Stomach (tissue), 19 donors: Measurements from ENCODE around the gene NLK. TPM values are rescaled to one million over a fixed set of nuclear protein-coding genes. Genes with fewer than 3 reads are reported as not detected.

Source experiments
- DNase-seq, 2 donors: peaks; one replicate each; pipeline versions ENCODE4 v3.0.0 to v3.0.0-alpha.2; 2013 to 2019
- H3K27ac ChIP-seq, 5 donors: fragments of 200-600 bp in 4 of 5; sonication (generic) in 4 of 5; one replicate each; pipeline ENCODE4 v1.5.1; 2013 to 2019; ENCODE audit warnings: mild to moderate bottlenecking in 1 of 5, moderate library complexity in 1 of 5
- H3K27me3 ChIP-seq, 3 donors: fragments of 200-600 bp; sonication (generic); one replicate each; pipeline ENCODE4 v1.5.1; 2017 to 2019; ENCODE audit warnings: mixed run types in 1 of 3
- H3K36me3 ChIP-seq, 4 donors: fragments of 200-600 bp; sonication (generic); 1 replicate in 3 of 4; 2 replicates in 1 of 4; pipeline ENCODE4 v1.5.1; 2016 to 2019
- H3K4me1 ChIP-seq, 4 donors: fragments of 200-600 bp; sonication (generic); one replicate each; pipeline ENCODE4 v1.5.1; 2016 to 2019
- H3K4me3 ChIP-seq, 4 donors: fragments of 200-600 bp; sonication (generic) in 3 of 4; one replicate each; pipeline ENCODE4 v1.5.1; 2016 to 2019; ENCODE audit warnings: mild to moderate bottlenecking in 1 of 4
- H3K9me3 ChIP-seq, 4 donors: fragments of 200-600 bp; sonication (generic); one replicate each; pipeline ENCODE4 v1.5.1; 2016 to 2019
- EP300 ChIP-seq: sonication (generic); formaldehyde crosslinking; IDR thresholded peaks from one replicate; pipeline ENCODE4 v1.6.1; 2017; ENCODE audit warnings: antibody characterized with exemption
- POLR2A ChIP-seq, 4 donors: fragments of 450-650 bp; IDR thresholded peaks; one replicate each; pipeline ENCODE4 v1.6.1; 2016; ENCODE audit warnings: antibody characterized with exemption in 4 of 4, control low read depth in 2 of 4, mild to moderate bottlenecking in 1 of 4, moderate library complexity in 1 of 4
- POLR2AphosphoS5 ChIP-seq, 3 donors: sonication (generic); formaldehyde crosslinking; IDR thresholded peaks; one replicate each; pipeline ENCODE4 v1.6.1; 2016; ENCODE audit warnings: antibody characterized with exemption in 3 of 3
- WGBS, 5 donors: extraction: QIAGEN DNeasy Blood & Tissue Kit in 3 of 5; methylation state at CpG; one replicate each; pipeline versions ENCODE4 v1.1.5 to v1.1.7; 2013 to 2018; 5-methylcytosine and 5-hydroxymethylcytosine counted together
- intact Hi-C: fragments of 100-400 bp; cut with DNase I; formaldehyde crosslinking; loops from one replicate; pipeline ENCODE4 v1.15.1; 2023; ENCODE audit warnings: low total_unique reads
- long read RNA-seq, 10 donors: transcript quantifications; one replicate each; lab custom pipeline, GENCODE V29; 2026
- polyA plus RNA-seq, 3 donors: library from polyadenylated mRNA; stranded (reverse); fragments of 200-250 nt; gene quantifications; one replicate each; pipeline ENCODE4 v1.2.3, GENCODE V29; 2013
- total RNA-seq, 5 donors: library from RNA; depleted of rRNA; stranded (reverse); fragments of >200 nt; gene quantifications; one replicate each; pipeline versions ENCODE4 v1.1.0 to v1.2.3, GENCODE V29; 2014 to 2016
- TF ChIP-seq, protein P1 (sequence below), 7 experiments: fragments of 450-650 bp in 4 of 7; fragments of 200-600 bp in 3 of 7; sonication (generic) in 3 of 7; IDR thresholded peaks; one replicate each; pipeline ENCODE4 v1.5.1; 2016 to 2019; ENCODE audit warnings: antibody characterized with exemption in 7 of 7, control low read depth in 2 of 7, mild to moderate bottlenecking in 1 of 7
- donor health status: healthy with polysubstance abuse.
- donor health status: Bipolar disorder and iron deficiency.
- donor health status: healthy.

The NLK gene
- total RNA-seq (100 to 1,000 TPM in 1 of 5 donors, 10 to 100 TPM in 3, 1 to 10 TPM in 1; 5.5 to 169 (median 28.4) TPM), polyA plus RNA-seq (1 to 10 TPM; 4.3 to 5.5 (median 5.4) TPM)
- long read RNA-seq, donor 1: 0 reads
- long read RNA-seq, donor 2, full-length matches to known transcripts: 4 of 4 reads
- long read RNA-seq, donor 2, partial matches to known transcripts: 0 of 4 reads
- long read RNA-seq, donor 2, other reads (novel, unspliced or antisense): 0 of 4 reads
- long read RNA-seq, donor 3, partial matches to known transcripts: 0 of 1 reads
- long read RNA-seq, donor 3, other reads (novel, unspliced or antisense): 0 of 1 reads
- long read RNA-seq, donor 4: 0 reads
- long read RNA-seq, donor 5, full-length matches to known transcripts: 6 of 6 reads
- long read RNA-seq, donor 5, partial matches to known transcripts: 0 of 6 reads
- long read RNA-seq, donor 5, other reads (novel, unspliced or antisense): 0 of 6 reads
- long read RNA-seq, donor 6, full-length matches to known transcripts: 2 of 2 reads
- long read RNA-seq, donor 6, partial matches to known transcripts: 0 of 2 reads
- long read RNA-seq, donor 6, other reads (novel, unspliced or antisense): 0 of 2 reads
- long read RNA-seq, donor 7, full-length matches to known transcripts: 2 of 2 reads
- long read RNA-seq, donor 7, partial matches to known transcripts: 0 of 2 reads
- long read RNA-seq, donor 7, other reads (novel, unspliced or antisense): 0 of 2 reads
- long read RNA-seq, donor 8, full-length matches to known transcripts: 1 of 1 reads
- long read RNA-seq, donor 8, partial matches to known transcripts: 0 of 1 reads
- long read RNA-seq, donor 8, other reads (novel, unspliced or antisense): 0 of 1 reads
- long read RNA-seq, donor 9, partial matches to known transcripts: 0 of 1 reads
- long read RNA-seq, donor 9, other reads (novel, unspliced or antisense): 0 of 1 reads
- long read RNA-seq, donor 10, partial matches to known transcripts: 21 of 21 reads
- long read RNA-seq, donor 10, other reads (novel, unspliced or antisense): 0 of 21 reads

GRCh38 chr17:28042657-28042720, at the start of gene NLK:
Gene NLK (plus strand): TSS chr17:28042677. CDS start chr17:28042874, 197 bp downstream.
- Histone ChIP-seq H3K4me1 (peaks cover 27 to 55% (median 42%) of the 10 kb centered on the region in 4 donors), H3K27me3 (no peaks in the 10 kb centered on the region), H3K27ac (peak within 1 kb of the TSS; percentile 94 to 97 (median 95)), H3K4me3 (peak within 1 kb of the TSS; percentile 92 to 99 (median 92)), H3K9me3 (no peaks in the 10 kb centered on the region), H3K36me3 (no peaks in the 10 kb centered on the region)
- intact Hi-C loops: no loop called here
- DNase-seq: no peak
- TF ChIP-seq, protein P1, sequence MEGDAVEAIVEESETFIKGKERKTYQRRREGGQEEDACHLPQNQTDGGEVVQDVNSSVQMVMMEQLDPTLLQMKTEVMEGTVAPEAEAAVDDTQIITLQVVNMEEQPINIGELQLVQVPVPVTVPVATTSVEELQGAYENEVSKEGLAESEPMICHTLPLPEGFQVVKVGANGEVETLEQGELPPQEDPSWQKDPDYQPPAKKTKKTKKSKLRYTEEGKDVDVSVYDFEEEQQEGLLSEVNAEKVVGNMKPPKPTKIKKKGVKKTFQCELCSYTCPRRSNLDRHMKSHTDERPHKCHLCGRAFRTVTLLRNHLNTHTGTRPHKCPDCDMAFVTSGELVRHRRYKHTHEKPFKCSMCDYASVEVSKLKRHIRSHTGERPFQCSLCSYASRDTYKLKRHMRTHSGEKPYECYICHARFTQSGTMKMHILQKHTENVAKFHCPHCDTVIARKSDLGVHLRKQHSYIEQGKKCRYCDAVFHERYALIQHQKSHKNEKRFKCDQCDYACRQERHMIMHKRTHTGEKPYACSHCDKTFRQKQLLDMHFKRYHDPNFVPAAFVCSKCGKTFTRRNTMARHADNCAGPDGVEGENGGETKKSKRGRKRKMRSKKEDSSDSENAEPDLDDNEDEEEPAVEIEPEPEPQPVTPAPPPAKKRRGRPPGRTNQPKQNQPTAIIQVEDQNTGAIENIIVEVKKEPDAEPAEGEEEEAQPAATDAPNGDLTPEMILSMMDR (IDR thresholded peaks at IDR 0.05): no peak
- TF ChIP-seq POLR2AphosphoS5 (IDR thresholded peaks at IDR 0.05) (no peak), POLR2A (IDR thresholded peaks at IDR 0.05) (no peak)
- WGBS, 5 donors: 69 to 88% (median 85%) methylated on average over 1 of the region's 1 CpG

- H3K9me3 ChIP-seq: no peaks in the 10 kb centered on the region
- H3K27me3 ChIP-seq: peaks cover 0 to 11% (median 0%) of the 10 kb centered on the region in 3 donors
- 70 to 88% (median 81%) methylated on average over 3 of the region's 3 CpGs for WGBS, 5 donors
- no peaks in the 10 kb centered on the region for H3K36me3 ChIP-seq
- intact Hi-C loops: no loop called here
- H3K4me1 ChIP-seq: no peaks in the 10 kb centered on the region
- no peak for DNase-seq
- TF ChIP-seq POLR2A (IDR thresholded peaks at IDR 0.05) (no peak), POLR2AphosphoS5 (IDR thresholded peaks at IDR 0.05) (no peak), EP300 (no peak)
- TF ChIP-seq, protein P1 (IDR thresholded peaks at IDR 0.05): no peak
- no peak overlapping the region for H3K4me3 ChIP-seq
- H3K27ac ChIP-seq: no peak overlapping the region
Observed at GRCh38 chr17:27993161-27993695, 49.2 kb upstream of the NLK start.

- Histone ChIP-seq H3K4me3 (no peak overlapping the region), H3K27me3 (peaks cover 0 to 11% (median 0%) of the 10 kb centered on the region in 3 donors), H3K36me3 (no peaks in the 10 kb centered on the region), H3K9me3 (no peaks in the 10 kb centered on the region), H3K4me1 (no peaks in the 10 kb centered on the region), H3K27ac (no peak overlapping the region)
- intact Hi-C loops: no loop called here
- DNase-seq: no peak
- no peak for TF ChIP-seq POLR2A (IDR thresholded peaks at IDR 0.05)
- no peak for TF ChIP-seq POLR2AphosphoS5 (IDR thresholded peaks at IDR 0.05)
- TF ChIP-seq, protein P1 (IDR thresholded peaks at IDR 0.05): no peak
- TF ChIP-seq EP300: no peak
- 71 to 79% (median 74%) methylated on average over 7 of the region's 7 CpGs for WGBS, 5 donors
Observed at GRCh38 chr17:27993723-27994310, 48.7 kb upstream of the NLK start.

- H3K4me1 ChIP-seq: no peaks in the 10 kb centered on the region
- H3K27ac ChIP-seq: no peak overlapping the region
- 9 to 24% (median 13%) methylated on average over 1 of the region's 1 CpG for WGBS, 5 donors
- intact Hi-C loops: no loop called here
- no peak overlapping the region for H3K4me3 ChIP-seq
- H3K9me3 ChIP-seq: no peaks in the 10 kb centered on the region
- TF ChIP-seq, protein P1 (IDR thresholded peaks at IDR 0.05): no peak
- TF ChIP-seq EP300: no peak
- TF ChIP-seq POLR2A (IDR thresholded peaks at IDR 0.05): no peak
- peaks cover 0 to 11% (median 0%) of the 10 kb centered on the region in 3 donors for H3K27me3 ChIP-seq
- no peaks in the 10 kb centered on the region for H3K36me3 ChIP-seq
- no peak for DNase-seq
Observed at GRCh38 chr17:27994586-27994985, 47.9 kb upstream of the NLK start.
